Purkinje cell (primary cell): ENCODE results near the gene LAP3. TPM values are rescaled to one million over a fixed set of nuclear protein-coding genes. Genes with fewer than 3 reads are reported as not detected.

Experiments used
- polyA plus RNA-seq: library from polyadenylated mRNA; unstranded; fragments of >200 nt; fragmentation: Nextera tagmentation; gene quantifications from 2 replicates; pipeline ENCODE4 v1.2.1, GENCODE V29; 2014

LAP3 gene
- polyA plus RNA-seq: 60.4 and 60.9 TPM in 2 replicates

GRCh38 chr4:17576932-17577664 is at the start of gene LAP3:
LAP3 (plus strand) TSS chr4:17577198; CDS start chr4:17577466, 268 bp downstream.

GRCh38 chr4:17614416-17615299 is 37.7 kb downstream of the LAP3 start, which contains the start of gene MED28:
MED28 (plus strand) TSS chr4:17614641; CDS start chr4:17614655, 14 bp downstream.

Other genes starting within 250 kb of the LAP3 start
- gene QDPR, start 65.1 kb upstream of the LAP3 start, polyA plus RNA-seq: 104 and 120 TPM in 2 replicates
- gene CLRN2, start 62.0 kb upstream of the LAP3 start, polyA plus RNA-seq: not detected in 2 replicates
- 46.1 and 68.9 TPM in 2 replicates for gene MED28, start 37.4 kb downstream of the LAP3 start, polyA plus RNA-seq
- gene FAM184B, start 204.4 kb downstream of the LAP3 start, polyA plus RNA-seq: 2.3 and 3.1 TPM in 2 replicates
- 6.8 and 15.5 TPM in 2 replicates for gene DCAF16, start 233.6 kb downstream of the LAP3 start, polyA plus RNA-seq
- gene NCAPG, start 233.8 kb downstream of the LAP3 start, polyA plus RNA-seq: 6.0 and 9.3 TPM in 2 replicates